IPS-NIHi7 (cell line): ENCODE data around the gene FAM20C.

Experiments used
- DNase-seq: peaks from one replicate; pipeline ENCODE4 v3.0.0; 2012; ENCODE audit warnings: mixed read lengths; ENCODE audit errors: extremely low spot score

Gene FAM20C

DNA sequence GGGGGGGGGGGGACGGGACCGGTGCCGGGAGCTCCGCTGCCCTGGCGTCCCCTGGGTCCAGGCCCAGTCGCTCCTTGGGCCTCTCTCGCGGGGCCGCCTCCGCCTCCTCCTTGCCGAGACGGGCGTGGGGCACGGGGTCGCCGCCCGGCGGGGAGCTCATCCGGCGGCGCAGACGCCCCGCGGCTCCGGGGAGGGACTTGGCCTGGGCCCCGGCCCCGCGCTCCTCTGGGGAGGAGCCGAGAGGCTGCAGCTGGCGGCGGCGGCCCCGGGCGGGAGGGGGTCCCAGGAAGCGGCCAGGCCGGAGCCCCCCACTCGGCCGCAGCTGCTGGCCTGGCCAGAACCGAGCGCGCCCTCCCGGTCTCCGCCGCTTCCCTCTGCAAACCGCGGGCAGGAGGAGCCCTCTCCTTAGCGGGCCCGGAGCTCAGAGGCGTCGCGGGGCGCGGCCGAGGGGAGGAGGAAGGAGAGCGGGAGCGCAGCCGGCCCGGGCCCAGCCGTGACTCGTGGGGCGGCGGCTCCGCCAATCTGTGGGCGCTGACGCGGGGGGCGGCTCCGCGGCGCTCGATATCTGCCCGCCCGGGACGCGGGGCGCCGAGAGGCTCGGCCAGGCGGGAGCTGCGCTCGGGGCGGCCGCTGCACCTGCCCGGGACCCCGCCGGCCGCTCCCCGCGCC, at the start of gene FAM20C:
Gene FAM20C (plus strand): TSS at position 591 of the 669 bp plus-strand sequence. CDS start 629 bp downstream, outside the sequence.
- peak; percentile 72 for DNase-seq

DNA sequence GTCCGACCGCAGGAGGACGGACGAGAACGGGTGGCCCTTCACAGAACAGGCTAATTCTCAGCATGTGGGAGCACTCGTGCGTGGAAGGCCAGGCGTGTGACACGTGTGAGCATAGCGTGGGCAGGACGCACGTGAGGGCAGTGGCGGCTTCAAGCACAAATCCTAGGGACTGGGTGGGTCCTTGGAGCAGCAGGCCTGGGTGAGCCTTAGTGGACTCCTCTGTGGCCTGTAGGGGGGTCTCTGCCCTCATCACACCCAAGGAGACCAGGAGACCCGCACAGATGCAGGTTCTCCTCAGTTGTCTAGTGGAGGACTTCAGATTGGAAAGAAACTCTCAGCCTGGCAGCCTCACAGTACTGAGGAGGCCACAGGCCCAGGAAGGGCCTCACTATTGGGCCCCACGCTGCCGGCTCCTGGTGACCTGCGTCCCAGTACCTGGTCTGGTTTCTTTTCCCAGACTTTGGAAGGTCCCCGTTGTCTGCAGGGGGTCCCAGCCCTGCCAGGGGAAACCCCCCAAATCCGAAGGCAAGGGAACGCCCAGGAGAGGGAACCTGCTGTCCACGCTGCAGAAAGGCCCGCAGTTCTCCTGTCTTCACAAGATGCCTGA, 49.1 kb upstream of the FAM20C start:
- no peak for DNase-seq

DNA sequence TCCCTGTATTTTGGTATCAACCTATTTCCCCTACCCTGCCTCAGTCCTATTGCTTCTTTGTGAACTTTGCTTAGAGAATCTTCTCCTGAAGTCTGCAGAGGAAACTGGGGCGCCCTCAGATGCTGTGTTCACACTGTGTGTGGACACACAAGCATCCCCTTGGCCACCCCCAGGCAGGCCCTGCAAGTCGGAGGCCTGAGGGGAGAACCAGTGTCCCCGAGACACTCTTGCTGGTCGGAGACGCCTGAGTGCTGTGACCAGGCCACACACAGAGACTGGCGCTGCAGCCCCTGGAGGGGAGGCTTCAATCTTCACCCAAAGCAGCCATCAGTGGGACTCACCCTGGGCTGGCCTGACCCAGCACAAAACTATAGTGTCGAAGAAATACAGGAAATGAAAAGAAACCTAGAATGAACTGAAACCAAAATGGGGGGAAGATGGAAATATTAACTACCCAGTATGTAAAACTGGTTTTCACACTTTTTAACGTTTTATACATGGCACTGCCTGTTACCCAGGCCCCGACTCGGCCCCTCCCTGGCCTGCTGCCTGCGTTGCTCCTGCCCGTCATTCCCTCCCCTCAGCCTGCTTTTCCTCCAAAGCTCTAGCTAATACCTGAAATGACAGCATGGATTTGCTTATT, 48.4 kb upstream of the FAM20C start:
- DNase-seq = no peak

DNA sequence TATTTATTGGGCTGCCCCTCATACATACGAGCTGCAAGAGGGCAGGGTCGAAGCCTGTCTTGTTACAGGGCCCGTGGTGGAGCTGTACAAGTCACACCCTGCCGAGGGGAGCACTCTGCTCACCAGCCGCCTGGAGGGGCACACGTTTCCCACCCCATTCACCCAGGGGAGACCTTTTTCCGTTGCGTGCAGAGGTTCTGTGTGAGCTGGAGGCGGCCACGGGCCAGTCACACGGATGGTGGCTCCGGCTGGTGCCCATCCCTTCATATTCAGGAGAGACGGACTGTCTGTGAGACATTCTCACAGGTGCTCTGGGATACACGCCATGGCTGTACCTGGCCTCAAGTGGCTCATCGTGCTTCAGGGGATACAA, 47.9 kb upstream of the FAM20C start:
- no peak for DNase-seq

DNA sequence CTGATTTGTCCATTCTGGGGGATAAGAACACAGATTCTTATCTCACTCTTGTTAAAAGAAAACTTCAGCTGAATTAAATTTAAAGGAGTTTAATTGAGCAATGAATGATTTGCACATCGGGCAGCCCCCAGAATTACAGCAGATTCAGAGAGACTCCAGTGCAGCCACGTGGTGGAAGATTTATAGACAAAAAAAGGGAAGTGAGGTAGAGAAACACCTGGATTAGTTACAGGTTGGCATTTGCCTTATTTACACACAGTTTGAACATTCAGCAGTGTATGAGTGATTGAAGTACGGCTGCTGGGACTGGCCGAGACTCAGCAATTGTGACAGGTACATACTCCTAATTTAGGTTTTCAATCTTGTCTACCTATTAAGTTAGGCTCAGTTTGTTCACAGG, 46.5 kb upstream of the FAM20C start:
- DNase-seq = no peak

DNA sequence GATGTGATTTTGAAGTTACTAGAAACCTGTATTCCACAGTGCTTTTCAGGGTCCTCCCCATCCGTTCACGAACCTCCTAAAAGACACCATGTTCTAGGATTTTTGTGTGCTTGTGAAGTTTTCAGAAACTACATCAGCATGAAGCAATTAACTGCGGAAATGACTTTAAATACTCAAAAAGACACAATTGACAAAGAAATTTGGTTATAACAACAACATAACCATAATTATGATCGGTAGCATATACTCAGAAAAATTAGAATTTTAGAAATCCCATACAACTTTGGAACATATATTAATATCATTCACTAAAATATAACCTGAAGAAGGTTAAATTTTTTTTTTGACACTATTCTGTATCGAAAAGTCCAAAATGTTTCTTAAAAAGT, 43.8 kb upstream of the FAM20C start:
- no peak for DNase-seq

DNA sequence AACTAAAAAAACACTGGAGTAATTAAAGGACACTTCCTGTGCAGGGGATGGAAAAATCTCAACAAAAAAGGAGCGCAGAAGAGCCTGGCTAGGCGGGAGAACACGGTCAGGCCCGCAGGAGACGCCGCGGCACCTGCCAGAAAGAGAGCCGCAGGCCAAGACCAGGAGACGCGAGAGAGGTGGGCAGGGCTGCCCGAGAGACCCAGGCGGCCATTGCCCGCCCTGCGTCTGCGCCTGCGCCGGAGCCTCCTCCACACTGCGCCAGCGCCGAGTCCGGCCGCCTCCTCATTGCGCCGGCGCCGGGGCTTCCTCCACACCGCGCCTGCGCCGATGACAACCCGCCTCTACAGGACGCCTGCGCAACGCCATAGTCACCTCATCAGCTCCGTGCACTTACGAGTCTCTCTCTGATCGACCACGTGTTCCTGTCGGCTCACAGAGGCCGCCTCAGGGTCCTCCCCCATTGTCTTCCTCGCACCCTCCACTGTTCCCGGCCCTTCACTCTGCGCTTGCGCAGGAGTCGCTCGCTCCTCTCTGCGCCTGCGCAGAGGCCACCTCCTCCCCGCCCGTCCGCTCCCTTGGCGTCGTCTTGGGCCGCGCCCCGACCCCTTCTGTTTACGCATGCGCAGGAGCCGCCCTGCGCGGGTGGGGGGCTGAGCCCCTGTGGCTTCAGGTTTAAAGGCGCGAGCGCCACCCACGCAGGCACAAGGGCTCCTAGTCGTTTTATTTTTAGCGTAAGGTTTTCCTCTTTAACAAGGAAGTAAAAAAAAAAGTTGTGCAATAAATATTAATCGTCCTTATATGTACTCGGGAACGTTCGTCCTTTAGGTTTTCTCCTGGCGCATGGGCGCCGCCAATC, 43.2 kb upstream of the FAM20C start:
- DNase-seq = peak; percentile 98

DNA sequence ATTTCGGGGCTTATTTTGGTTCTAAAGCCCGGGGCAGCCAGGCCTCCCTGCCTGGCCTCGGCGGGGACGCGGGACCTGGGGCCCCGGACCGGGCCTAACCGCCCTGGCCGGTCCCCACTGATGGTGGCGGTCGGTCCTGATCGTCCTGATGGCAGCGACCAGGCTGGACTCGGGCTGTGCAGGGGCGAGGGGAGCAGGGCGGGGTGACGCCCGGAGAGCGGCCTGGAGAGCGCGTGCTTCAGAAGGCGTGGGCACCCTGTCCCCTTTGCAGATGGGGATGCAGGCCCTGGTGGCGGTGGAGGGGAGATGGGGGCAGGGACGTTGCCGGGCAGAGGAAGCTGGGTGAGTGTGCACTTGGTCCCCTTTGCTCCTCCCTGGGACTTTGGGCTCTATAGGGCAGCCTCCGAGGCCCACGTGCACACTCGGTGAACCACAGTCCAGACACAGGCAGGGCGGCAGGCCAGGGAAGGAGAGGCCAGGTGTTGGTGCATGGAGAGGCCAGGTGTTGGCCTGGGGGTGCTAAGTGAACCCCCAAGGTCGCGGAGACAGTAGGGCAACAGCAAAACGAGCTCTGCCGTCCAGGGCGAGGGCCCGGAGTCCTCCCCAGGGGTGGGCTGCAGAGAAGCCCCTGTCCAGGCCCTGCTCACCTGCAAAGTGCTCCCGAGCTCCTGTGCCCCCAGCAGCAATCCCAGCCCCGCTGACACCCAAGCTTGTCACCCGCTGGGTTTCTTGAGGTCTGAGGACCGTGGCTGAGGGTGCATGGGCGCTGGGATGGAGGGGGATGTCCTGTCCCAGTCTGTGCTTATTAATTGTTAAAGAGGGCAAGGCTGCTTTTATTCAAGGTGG, 42.4 kb upstream of the FAM20C start:
- no peak for DNase-seq

DNA sequence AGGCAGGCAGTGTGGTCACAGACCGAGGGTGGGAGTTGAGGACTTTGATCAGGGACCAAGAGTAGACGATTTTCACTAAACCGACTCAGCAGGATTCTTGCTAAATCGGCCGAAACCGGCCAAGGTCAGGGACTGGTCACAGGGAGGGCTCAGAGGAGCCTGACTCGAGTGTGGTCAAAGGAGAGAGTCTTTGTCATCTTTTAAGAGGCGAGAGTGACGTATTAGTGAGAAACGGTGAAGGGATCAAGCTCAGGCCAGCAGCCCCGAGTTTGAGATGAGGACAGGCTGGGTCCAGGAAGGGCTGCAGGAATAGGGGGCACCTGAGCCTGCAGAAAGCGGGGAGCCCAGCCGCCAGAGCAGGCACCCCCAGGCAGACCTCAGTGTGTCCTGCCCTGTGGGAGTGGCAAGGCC, 41.6 kb upstream of the FAM20C start:
- no peak for DNase-seq

DNA sequence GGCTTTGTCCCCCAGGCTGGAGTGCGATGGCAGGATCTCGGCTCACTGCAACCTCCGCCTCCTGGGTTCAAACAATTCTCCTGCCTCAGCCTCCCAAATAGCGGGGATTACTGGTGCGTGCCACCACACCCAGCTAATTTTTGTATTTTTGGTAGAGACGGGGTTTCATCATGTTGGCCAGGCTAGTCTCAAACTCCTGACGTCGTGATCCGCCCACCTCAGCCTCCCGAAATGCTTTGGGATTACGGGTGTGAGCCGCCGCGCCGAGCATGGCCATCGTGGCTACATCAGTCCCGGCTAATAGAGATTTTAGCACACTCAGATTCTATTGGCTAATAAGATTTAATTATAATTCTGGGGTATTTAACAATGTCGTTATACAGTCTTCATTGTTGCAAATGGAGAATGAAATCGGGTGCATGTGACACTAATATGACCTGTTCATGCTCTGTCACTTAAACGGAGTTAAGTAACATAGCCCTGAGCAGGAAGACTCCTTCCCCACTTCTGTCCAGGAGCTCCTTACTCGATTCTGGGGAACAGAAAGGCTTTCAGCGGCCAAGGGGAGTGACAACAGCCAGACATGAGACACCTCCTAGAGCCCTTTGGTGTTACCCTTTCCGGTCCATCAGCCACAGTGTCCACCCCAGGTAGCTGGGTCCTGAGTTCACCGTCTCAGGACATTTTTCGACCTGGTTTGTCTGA, 40.9 kb upstream of the FAM20C start:
- DNase-seq = no peak

DNA sequence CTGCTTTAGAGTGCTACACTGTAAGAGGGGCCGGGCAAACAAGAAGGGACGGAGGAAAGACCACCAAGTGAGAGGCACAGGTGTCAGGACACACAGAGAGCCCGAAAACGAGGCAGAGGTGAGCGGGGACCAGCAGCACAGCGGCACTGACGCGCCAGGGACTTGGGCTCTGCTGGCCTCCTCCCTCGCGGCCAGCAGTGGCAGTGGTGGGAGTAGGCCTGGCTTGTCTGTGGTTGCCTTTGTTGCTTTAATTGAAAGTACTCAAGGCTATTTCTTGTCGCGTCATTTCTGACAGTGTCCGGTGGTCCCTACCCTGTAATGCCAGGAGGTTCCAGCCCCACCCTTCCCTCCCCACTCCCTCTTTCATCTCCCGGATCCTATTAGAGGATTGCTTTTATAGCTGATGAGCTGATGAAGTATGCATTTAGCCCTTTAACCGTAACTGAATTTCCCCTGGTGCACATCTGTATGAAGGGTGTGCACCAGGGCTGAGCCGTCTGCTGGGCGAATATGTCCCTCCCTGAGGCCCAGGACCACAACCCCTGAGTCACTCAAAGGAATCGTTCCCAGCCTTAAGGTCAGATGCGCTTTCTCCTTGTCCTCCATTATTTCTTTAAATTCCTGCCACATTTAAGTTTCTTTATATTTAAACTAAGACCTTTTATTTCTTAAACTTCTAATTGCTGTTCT, 39.5 kb upstream of the FAM20C start:
- no peak for DNase-seq

DNA sequence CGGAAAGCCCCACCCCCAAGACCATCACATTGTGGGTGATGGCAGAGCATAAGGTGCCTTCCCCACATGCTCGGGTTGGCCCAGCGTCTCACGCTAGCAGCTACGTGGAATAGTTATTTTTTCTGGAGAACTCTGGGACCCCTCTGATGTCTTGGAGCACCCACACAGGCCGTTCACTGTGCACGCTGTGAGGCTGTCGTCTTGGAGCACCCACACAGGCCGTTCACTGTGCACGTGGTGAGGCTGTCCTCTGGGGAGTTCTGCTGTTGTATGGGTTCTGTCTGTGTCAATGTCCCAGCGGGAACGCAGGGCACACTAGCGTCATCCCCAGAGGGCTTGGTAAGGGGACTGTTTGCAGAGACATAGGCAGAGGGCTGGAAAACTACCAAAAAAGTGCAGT, 38.8 kb upstream of the FAM20C start:
- no peak for DNase-seq

DNA sequence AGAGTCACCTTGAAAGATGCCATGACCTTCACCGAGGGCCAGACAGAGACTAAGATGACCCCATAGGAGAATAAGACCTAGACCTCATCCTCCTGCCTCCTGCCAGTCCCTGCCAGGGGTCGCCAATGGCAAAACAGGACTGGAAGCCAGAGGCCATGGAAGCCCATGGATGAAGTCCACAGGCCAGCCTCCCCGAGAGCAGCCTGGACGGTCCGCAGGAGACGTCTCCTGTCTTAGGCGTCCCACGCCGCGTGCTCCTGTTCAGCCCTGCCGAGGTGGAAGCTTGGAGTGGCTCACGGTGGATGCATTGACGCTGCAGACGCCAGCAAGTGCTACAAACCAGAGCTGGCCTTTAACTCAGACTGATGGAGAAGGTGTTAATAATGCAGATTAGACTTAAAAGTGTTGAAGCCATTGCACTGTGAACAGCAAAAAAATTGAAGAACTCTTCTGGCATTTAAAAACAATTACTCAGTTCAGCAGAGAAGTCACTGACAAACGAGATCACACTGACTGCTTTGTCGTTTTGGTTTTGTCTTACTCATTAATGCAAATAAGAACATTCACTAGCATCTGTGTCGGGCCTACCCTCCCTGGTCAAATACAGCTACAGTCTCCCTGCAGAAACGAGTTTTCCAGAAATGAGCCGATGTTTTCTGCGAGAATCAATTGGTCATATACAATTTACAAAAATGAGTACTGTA, 38.1 kb upstream of the FAM20C start:
- DNase-seq = no peak

DNA sequence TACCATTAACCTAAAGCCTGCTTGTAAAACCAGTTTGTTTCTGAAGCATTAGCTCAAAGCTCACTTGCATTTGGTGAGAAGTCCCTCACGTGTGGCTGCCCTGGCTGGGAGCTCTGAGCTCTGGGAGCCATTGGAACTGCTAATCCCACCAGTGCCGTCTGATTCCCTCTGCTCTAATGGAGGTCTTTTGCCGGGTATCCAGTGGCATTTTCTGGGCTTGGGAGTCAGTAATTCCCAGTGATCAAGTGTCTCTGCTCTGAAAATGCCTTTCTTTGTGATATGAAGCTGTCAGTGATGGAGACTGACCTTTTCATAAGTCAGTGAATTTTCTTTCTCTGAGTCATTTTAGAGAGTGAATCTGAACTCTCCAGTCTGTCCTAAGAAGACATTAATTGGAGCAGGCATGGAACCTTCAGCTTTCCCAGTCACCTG, 36.9 kb upstream of the FAM20C start:
- no peak for DNase-seq

DNA sequence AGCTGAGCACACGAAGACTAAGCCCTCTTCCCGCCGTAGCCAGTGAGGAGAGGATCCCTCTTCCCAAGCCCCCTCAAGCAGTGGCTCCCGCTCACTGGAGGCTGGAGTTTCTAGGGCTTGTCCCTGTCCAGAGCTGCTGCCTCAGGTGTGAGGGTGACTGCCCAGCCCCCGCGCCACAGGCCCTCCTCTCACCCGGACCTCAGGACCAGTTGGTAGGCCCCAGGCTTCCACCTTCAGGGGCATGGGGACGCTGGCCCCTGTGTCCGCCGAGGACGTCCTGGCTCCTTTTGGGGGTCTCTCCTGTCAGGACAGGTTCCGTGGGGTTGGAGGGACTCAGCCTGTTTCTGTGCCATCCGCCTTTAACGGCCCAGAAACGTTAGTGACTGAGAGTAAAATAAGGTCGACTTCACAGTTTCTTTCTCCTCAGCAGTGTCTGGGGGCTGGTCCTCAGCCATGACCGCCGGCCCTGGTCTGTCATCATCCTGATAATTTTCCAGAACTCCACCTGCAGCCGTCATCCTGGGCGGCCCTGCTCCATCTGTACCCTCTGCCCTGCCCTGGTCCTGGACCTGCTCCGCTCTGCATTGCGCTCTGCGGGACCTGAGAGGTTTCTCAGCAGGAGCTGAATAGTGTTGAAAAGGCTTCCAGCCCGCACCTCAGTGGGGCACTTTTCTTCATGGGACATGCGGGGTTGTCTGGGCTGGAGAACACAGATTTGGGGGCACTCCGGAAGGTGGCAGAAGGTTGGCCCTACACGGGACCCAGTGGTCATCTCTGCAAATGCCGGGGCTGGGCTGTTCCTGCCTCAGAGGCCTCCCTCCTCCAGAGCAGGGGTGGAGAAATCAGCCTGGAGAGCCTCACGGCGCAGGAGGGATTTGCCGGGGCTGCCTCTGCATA, 36.0 kb upstream of the FAM20C start:
- DNase-seq = no peak

DNA sequence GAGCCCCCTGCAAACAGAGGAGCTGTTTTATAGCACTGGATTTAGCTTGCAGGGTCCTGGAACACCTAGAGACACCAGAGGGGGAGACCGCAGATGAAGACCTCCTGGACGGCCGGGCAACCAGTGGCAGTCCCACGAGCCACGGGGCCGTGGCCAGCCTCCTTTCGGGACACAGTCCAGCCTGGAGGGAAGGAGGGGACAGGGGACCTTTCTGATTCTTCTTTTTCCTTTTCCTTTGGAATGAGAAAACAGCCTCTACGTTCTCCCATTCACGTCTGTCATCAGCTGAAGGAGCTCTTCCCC, 35.4 kb upstream of the FAM20C start:
- DNase-seq = no peak

DNA sequence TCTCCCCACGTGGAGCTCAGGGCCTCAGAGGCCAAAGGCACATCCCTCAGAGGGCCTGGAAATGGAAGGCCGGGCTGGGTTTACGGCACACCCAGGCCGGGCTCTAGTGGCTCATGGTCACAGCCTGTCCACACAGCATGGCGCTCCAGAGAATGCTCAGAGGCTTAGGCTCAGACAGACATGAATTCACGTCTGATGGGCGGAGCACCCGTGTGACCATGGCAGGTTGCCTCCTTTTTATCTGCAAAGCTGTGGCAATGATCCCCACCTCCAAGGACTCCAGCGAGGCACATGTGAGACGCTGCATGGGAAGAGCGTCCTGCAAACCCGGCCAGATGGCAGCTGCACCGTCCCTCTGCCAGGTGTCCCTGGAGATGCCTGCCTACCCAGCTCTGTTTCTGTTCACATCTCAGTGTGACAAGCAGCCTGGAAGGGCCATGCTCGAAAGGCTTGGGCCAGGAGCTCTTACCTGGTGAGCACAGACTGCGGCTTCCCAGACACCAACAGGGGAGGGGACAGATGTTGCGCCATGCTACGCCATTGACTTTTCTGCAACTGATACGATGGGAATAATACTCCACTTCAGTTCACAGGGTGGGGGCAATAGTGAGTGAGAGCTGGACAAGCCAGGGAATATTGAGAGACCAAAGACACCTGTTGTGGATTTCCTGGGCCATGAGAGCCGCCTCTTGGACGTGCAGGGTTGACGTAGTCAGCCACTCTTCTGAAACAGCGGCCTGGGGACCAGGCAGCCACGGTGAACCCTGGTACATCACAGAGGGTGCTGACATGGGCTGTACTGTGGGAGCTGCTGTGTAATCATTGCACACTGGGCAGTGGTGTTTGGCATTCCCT, 34.4 kb upstream of the FAM20C start:
- DNase-seq = no peak

DNA sequence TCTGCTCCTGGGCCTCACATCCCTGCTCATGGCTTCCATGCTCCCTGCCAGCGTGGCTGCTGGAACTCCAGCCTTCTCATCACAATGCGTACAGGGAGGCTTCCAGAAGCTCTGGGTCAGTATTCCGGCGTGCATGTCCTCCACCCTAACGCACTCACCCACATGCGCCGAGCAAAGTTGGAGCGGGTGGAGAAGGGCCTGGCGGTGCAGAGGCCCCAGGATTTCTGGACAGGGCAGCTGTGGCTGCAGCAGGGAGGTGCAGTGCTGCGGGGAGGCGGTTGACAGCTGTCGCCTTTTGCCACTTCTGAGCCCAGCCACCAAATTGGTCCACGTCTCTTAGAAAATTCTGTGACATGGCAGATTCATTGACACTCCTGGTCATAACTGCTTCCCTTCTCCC, 33.6 kb upstream of the FAM20C start:
- DNase-seq = no peak
